ENCODE data around the gene BTD. TPM values are rescaled to one million over a fixed set of nuclear protein-coding genes. Genes with fewer than 3 reads are reported as not detected.

BTD gene
- total RNA-seq, 1 experiment from 2014 or later, result 5.6 TPM

GRCh38 chr3:15591242-15591641, 10.3 kb upstream of the BTD start:
- intact Hi-C loops (cut with micrococcal nuclease; ENCODE audit: unreplicated experiment), result no loop called here
- POLR2A ChIA-PET (ENCODE audit: low non-redundant PET), result no interaction called here
- CTCF ChIA-PET, result no interaction called here

GRCh38 chr3:15591928-15592327, 9.6 kb upstream of the BTD start:
- TF ChIP-seq EZH2 (IDR thresholded peaks at IDR 0.05; ENCODE audit: borderline replicate concordance, low read depth, low read length, poor library complexity, severe bottlenecking), result no peak
- TF ChIP-seq CTCF (conservative IDR thresholded peaks at IDR 0.05; ENCODE audit: low read depth, low read length), result no peak
- Histone ChIP-seq H3K9me3 (ENCODE audit: low read depth, low read length, poor library complexity, severe bottlenecking) (no peaks in the 10 kb centered on the region), H3K4me3 (ENCODE audit: low read depth, low read length, poor library complexity, severe bottlenecking) (no peak overlapping the region), H3K27me3 (replicated peaks; ENCODE audit: insufficient read depth, low read depth, low read length, poor library complexity) (no peaks in the 10 kb centered on the region), H3K36me3 (ENCODE audit: insufficient read depth, low read length, poor library complexity, severe bottlenecking) (peaks cover 5% of the 10 kb centered on the region), H3K4me1 (ENCODE audit: insufficient read depth, low read length, poor library complexity, severe bottlenecking) (no peaks in the 10 kb centered on the region), H3K27ac (ENCODE audit: low read depth, low read length, poor library complexity, severe bottlenecking) (no peak overlapping the region)
- DNase-seq (ENCODE audit: low spot score), result no peak
- ChIA-PET CTCF (no interaction called here), POLR2A (ENCODE audit: low non-redundant PET) (no interaction called here)
- intact Hi-C loops (cut with micrococcal nuclease; ENCODE audit: unreplicated experiment), result no loop called here
- BruUV-seq (replicated peaks), result no TSS peak

More at GRCh38 chr3:15591242-15591641, 10.3 kb upstream of the BTD start:
- Histone ChIP-seq H3K4me3 (ENCODE audit: low read depth, low read length, poor library complexity, severe bottlenecking) (no peak overlapping the region), H3K27me3 (replicated peaks; ENCODE audit: insufficient read depth, low read depth, low read length, poor library complexity) (no peaks in the 10 kb centered on the region), H3K27ac (ENCODE audit: low read depth, low read length, poor library complexity, severe bottlenecking) (no peak overlapping the region), H3K36me3 (ENCODE audit: insufficient read depth, low read length, poor library complexity, severe bottlenecking) (peaks cover 10% of the 10 kb centered on the region), H3K4me1 (ENCODE audit: insufficient read depth, low read length, poor library complexity, severe bottlenecking) (no peaks in the 10 kb centered on the region), H3K9me3 (ENCODE audit: low read depth, low read length, poor library complexity, severe bottlenecking) (no peaks in the 10 kb centered on the region)
- no peak for DNase-seq (ENCODE audit: low spot score)
- TF ChIP-seq EZH2 (IDR thresholded peaks at IDR 0.05; ENCODE audit: borderline replicate concordance, low read depth, low read length, poor library complexity, severe bottlenecking), result no peak
- no peak for TF ChIP-seq CTCF (conservative IDR thresholded peaks at IDR 0.05; ENCODE audit: low read depth, low read length)
- BruUV-seq (replicated peaks), result no TSS peak

- no peak overlapping the region for H3K4me3 ChIP-seq (ENCODE audit: low read depth, low read length, poor library complexity, severe bottlenecking)
- BruUV-seq (replicated peaks), result no TSS peak
- no peaks in the 10 kb centered on the region for H3K9me3 ChIP-seq (ENCODE audit: low read depth, low read length, poor library complexity, severe bottlenecking)
- TF ChIP-seq EZH2 (IDR thresholded peaks at IDR 0.05; ENCODE audit: borderline replicate concordance, low read depth, low read length, poor library complexity, severe bottlenecking) (no peak), CTCF (conservative IDR thresholded peaks at IDR 0.05; ENCODE audit: low read depth, low read length) (no peak)
- intact Hi-C loops (cut with micrococcal nuclease; ENCODE audit: unreplicated experiment), result no loop called here
- H3K27me3 ChIP-seq (replicated peaks; ENCODE audit: insufficient read depth, low read depth, low read length, poor library complexity), result no peaks in the 10 kb centered on the region
- ChIA-PET CTCF (no interaction called here), POLR2A (ENCODE audit: low non-redundant PET) (no interaction called here)
- no peak overlapping the region for H3K27ac ChIP-seq (ENCODE audit: low read depth, low read length, poor library complexity, severe bottlenecking)
- H3K36me3 ChIP-seq (ENCODE audit: insufficient read depth, low read length, poor library complexity, severe bottlenecking), result peaks cover 5% of the 10 kb centered on the region
- no peak for DNase-seq (ENCODE audit: low spot score)
- no peaks in the 10 kb centered on the region for H3K4me1 ChIP-seq (ENCODE audit: insufficient read depth, low read length, poor library complexity, severe bottlenecking)
Measured at GRCh38 chr3:15592968-15593367, 8.6 kb upstream of the BTD start.

Data from A673 (cell line).